WTC11 (cell line): ENCODE data around the gene TERF2IP.

Experiments
- ATF1 ChIP-seq: sonication (generic); formaldehyde crosslinking; IDR thresholded peaks from 2 replicates; pipeline ENCODE4 v1.8.1; 2023; ENCODE audit warnings: mild to moderate bottlenecking, moderate library complexity, missing genetic modification reagents
- FOXP1 ChIP-seq: sonication (generic); formaldehyde crosslinking; IDR thresholded peaks from 2 replicates; pipeline ENCODE4 v1.8.0; 2022; ENCODE audit warnings: missing genetic modification reagents, mild to moderate bottlenecking, moderate library complexity, borderline replicate concordance
- MLX ChIP-seq: sonication (generic); formaldehyde crosslinking; IDR thresholded peaks from 2 replicates; pipeline ENCODE4 v1.8.1; 2023; ENCODE audit warnings: mild to moderate bottlenecking, missing genetic modification reagents, moderate library complexity
- NR2C2 ChIP-seq: sonication (generic); formaldehyde crosslinking; IDR thresholded peaks from 2 replicates; pipeline ENCODE4 v1.8.0; 2022; ENCODE audit warnings: mild to moderate bottlenecking, missing genetic modification reagents
- NR3C1 ChIP-seq: sonication (generic); formaldehyde crosslinking; conservative IDR thresholded peaks from 2 replicates; pipeline ENCODE4 v1.8.1; 2023; ENCODE audit warnings: low read depth, mild to moderate bottlenecking, missing genetic modification reagents
- ZNF281 ChIP-seq: sonication (generic); formaldehyde crosslinking; IDR thresholded peaks from 2 replicates; pipeline ENCODE4 v1.8.0; 2023; ENCODE audit warnings: mild to moderate bottlenecking, missing genetic modification reagents
- ZNF423 ChIP-seq: fragments of 250-450 bp; sonication (Bioruptor Pico); IDR thresholded peaks from 2 replicates; pipeline ENCODE4 v2.1.2; 2022; ENCODE audit warnings: mild to moderate bottlenecking, moderate library complexity
- TF ChIP-seq, protein P1 (sequence below): fragments of 200-600 bp; IDR thresholded peaks from 2 replicates; pipeline ENCODE4 v1.8.0; 2022; ENCODE audit warnings: antibody characterized with exemption
- TF ChIP-seq, protein P2 (sequence below): sonication (generic); formaldehyde crosslinking; IDR thresholded peaks from 2 replicates; pipeline ENCODE4 v1.8.1; 2023; ENCODE audit warnings: mild to moderate bottlenecking, moderate library complexity, missing genetic modification reagents
- TF ChIP-seq, protein P3 (sequence below): sonication (generic); formaldehyde crosslinking; IDR thresholded peaks from 2 replicates; pipeline ENCODE4 v1.8.1; 2022; ENCODE audit warnings: low read depth, missing genetic modification reagents, borderline replicate concordance
- TF ChIP-seq, protein P4 (sequence below): sonication (generic); formaldehyde crosslinking; IDR thresholded peaks from 2 replicates; pipeline ENCODE4 v1.8.0; 2023; ENCODE audit warnings: missing genetic modification reagents
- TF ChIP-seq, protein P5 (sequence below): fragments of 250-450 bp; sonication (Bioruptor Pico); IDR thresholded peaks from 2 replicates; pipeline ENCODE4 v1.9.0; 2021; ENCODE audit warnings: mild to moderate bottlenecking, borderline replicate concordance

GRCh38 chr16:75627851-75628250 is 19.7 kb upstream of the TERF2IP start:
- no peak for TF ChIP-seq ZNF423 (CRISPR knock-in tag)
- TF ChIP-seq, protein P1, sequence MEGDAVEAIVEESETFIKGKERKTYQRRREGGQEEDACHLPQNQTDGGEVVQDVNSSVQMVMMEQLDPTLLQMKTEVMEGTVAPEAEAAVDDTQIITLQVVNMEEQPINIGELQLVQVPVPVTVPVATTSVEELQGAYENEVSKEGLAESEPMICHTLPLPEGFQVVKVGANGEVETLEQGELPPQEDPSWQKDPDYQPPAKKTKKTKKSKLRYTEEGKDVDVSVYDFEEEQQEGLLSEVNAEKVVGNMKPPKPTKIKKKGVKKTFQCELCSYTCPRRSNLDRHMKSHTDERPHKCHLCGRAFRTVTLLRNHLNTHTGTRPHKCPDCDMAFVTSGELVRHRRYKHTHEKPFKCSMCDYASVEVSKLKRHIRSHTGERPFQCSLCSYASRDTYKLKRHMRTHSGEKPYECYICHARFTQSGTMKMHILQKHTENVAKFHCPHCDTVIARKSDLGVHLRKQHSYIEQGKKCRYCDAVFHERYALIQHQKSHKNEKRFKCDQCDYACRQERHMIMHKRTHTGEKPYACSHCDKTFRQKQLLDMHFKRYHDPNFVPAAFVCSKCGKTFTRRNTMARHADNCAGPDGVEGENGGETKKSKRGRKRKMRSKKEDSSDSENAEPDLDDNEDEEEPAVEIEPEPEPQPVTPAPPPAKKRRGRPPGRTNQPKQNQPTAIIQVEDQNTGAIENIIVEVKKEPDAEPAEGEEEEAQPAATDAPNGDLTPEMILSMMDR, result no peak
- no peak for TF ChIP-seq ATF1 (CRISPR knock-in tag)
- TF ChIP-seq, protein P2, sequence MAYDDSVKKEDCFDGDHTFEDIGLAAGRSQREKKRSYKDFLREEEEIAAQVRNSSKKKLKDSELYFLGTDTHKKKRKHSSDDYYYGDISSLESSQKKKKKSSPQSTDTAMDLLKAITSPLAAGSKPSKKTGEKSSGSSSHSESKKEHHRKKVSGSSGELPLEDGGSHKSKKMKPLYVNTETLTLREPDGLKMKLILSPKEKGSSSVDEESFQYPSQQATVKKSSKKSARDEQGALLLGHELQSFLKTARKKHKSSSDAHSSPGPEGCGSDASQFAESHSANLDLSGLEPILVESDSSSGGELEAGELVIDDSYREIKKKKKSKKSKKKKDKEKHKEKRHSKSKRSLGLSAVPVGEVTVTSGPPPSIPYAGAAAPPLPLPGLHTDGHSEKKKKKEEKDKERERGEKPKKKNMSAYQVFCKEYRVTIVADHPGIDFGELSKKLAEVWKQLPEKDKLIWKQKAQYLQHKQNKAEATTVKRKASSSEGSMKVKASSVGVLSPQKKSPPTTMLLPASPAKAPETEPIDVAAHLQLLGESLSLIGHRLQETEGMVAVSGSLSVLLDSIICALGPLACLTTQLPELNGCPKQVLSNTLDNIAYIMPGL, result no peak
- no peak for TF ChIP-seq MLX (CRISPR knock-in tag)
- TF ChIP-seq NR2C2, result no peak
- TF ChIP-seq NR3C1 (CRISPR knock-in tag), result no peak
- TF ChIP-seq, protein P3, sequence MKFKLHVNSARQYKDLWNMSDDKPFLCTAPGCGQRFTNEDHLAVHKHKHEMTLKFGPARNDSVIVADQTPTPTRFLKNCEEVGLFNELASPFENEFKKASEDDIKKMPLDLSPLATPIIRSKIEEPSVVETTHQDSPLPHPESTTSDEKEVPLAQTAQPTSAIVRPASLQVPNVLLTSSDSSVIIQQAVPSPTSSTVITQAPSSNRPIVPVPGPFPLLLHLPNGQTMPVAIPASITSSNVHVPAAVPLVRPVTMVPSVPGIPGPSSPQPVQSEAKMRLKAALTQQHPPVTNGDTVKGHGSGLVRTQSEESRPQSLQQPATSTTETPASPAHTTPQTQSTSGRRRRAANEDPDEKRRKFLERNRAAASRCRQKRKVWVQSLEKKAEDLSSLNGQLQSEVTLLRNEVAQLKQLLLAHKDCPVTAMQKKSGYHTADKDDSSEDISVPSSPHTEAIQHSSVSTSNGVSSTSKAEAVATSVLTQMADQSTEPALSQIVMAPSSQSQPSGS (CRISPR knock-in tag), result no peak
- no peak for TF ChIP-seq ZNF281 (CRISPR knock-in tag)
- TF ChIP-seq FOXP1 (CRISPR knock-in tag), result no peak
- TF ChIP-seq, protein P4, sequence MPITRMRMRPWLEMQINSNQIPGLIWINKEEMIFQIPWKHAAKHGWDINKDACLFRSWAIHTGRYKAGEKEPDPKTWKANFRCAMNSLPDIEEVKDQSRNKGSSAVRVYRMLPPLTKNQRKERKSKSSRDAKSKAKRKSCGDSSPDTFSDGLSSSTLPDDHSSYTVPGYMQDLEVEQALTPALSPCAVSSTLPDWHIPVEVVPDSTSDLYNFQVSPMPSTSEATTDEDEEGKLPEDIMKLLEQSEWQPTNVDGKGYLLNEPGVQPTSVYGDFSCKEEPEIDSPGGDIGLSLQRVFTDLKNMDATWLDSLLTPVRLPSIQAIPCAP (CRISPR knock-in tag), result no peak
- TF ChIP-seq, protein P5, sequence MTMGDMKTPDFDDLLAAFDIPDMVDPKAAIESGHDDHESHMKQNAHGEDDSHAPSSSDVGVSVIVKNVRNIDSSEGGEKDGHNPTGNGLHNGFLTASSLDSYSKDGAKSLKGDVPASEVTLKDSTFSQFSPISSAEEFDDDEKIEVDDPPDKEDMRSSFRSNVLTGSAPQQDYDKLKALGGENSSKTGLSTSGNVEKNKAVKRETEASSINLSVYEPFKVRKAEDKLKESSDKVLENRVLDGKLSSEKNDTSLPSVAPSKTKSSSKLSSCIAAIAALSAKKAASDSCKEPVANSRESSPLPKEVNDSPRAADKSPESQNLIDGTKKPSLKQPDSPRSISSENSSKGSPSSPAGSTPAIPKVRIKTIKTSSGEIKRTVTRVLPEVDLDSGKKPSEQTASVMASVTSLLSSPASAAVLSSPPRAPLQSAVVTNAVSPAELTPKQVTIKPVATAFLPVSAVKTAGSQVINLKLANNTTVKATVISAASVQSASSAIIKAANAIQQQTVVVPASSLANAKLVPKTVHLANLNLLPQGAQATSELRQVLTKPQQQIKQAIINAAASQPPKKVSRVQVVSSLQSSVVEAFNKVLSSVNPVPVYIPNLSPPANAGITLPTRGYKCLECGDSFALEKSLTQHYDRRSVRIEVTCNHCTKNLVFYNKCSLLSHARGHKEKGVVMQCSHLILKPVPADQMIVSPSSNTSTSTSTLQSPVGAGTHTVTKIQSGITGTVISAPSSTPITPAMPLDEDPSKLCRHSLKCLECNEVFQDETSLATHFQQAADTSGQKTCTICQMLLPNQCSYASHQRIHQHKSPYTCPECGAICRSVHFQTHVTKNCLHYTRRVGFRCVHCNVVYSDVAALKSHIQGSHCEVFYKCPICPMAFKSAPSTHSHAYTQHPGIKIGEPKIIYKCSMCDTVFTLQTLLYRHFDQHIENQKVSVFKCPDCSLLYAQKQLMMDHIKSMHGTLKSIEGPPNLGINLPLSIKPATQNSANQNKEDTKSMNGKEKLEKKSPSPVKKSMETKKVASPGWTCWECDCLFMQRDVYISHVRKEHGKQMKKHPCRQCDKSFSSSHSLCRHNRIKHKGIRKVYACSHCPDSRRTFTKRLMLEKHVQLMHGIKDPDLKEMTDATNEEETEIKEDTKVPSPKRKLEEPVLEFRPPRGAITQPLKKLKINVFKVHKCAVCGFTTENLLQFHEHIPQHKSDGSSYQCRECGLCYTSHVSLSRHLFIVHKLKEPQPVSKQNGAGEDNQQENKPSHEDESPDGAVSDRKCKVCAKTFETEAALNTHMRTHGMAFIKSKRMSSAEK (CRISPR knock-in tag), result no peak
